Mucosa of rectum (tissue), 2 donors: ENCODE data around the gene P3R3URF.

Experiments used
- H3K27ac ChIP-seq, 2 donors: one replicate each; pipeline ENCODE4 v1.7.0; 2013; ENCODE audit warnings: inconsistent platforms in 2 of 2, low read depth in 2 of 2, low read length in 2 of 2
- H3K27me3 ChIP-seq, 2 donors: one replicate each; pipeline ENCODE4 v1.7.0; 2013; ENCODE audit warnings: low read length in 2 of 2; ENCODE audit not compliant: control insufficient read depth in 2 of 2, insufficient read depth in 2 of 2
- H3K36me3 ChIP-seq, 2 donors: one replicate each; pipeline ENCODE4 v1.7.0; 2013; ENCODE audit warnings: low read length in 2 of 2; ENCODE audit not compliant: control insufficient read depth in 2 of 2, insufficient read depth in 2 of 2
- H3K4me1 ChIP-seq, 2 donors: one replicate each; pipeline ENCODE4 v1.7.0; 2013; ENCODE audit warnings: low read length in 2 of 2, mild to moderate bottlenecking in 1 of 2; ENCODE audit not compliant: control insufficient read depth in 2 of 2, insufficient read depth in 2 of 2
- H3K4me3 ChIP-seq, 2 donors: one replicate each; pipeline ENCODE4 v1.7.0; 2013; ENCODE audit warnings: low read length in 2 of 2
- H3K9ac ChIP-seq, 2 donors: one replicate each; pipeline ENCODE4 v1.7.0; 2013; ENCODE audit warnings: low read length in 2 of 2, low read depth in 1 of 2, mild to moderate bottlenecking in 1 of 2
- H3K9me3 ChIP-seq, 2 donors: one replicate each; pipeline ENCODE4 v1.7.0; 2013; ENCODE audit warnings: low read length in 2 of 2; ENCODE audit not compliant: control insufficient read depth in 2 of 2
- donor health status: healthy.
- donor health status: Normal muscosa, but diverticular disease.

The P3R3URF gene

DNA sequence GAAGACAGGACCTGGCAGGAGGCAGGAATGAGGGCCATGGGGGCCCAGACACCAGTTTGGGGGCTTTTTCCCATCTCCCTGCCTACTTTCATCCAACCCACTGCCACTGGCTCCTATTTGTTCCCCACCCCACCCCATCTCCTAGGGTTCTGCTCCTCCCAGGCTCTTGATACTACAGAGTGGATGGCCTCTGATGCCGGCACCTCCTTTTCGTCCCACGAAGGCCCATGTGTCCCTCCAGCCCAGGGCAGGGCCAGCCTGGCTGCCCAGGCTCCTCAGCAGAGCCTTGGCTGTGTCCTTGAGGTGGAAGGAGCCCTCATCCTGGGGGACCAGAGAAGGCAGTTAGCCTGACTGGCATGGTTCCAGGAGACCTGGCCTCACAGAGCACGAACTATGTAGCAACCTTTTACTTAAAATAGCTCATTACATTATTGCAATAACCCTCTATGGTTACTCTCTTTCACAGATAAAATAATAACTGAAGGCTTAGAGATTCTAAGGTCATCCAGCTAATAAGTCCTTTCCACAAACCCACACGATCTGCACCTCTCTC is 18.4 kb upstream of the P3R3URF start:
- Histone ChIP-seq H3K4me3 (no peak overlapping the region), H3K36me3 (peaks cover 32 to 50% of the 10 kb centered on the region in 2 donors), H3K9me3 (no peaks in the 10 kb centered on the region), H3K27me3 (no peaks in the 10 kb centered on the region), H3K4me1 (peaks cover 14 to 15% of the 10 kb centered on the region in 2 donors), H3K27ac (no peak overlapping the region), H3K9ac (no peak overlapping the region)

DNA sequence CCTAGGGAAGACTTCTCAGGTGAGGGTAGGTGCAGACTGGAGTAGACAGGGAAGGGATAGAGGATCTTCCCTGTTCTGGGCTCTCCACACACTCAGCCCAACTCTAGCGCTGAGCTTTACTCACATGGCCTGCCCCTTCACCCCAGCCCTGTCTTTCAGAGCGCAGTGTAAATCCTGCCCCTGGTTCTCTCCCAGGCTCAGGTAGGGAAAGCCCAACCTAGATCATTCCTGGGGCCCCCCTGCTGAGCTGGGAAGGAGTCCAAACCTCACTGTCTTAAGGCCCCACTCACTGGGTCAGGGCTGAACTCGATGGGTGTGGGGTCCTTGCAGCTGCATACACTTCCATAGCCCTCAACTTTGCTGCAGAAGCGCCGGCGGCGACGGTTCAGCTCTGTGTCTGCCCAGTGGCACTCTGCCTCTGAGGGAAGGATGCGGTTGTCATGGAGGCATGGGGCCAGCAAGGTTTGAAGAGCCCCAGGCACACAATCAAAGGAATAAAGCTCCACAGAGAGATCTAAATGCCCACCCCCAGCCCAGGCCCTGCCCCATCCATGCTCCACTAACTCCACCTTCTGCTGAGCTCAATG is 17.8 kb upstream of the P3R3URF start:
- H3K9ac ChIP-seq, result no peak overlapping the region
- peaks cover 32 to 57% of the 10 kb centered on the region in 2 donors for H3K36me3 ChIP-seq
- no peak overlapping the region for H3K4me3 ChIP-seq

DNA sequence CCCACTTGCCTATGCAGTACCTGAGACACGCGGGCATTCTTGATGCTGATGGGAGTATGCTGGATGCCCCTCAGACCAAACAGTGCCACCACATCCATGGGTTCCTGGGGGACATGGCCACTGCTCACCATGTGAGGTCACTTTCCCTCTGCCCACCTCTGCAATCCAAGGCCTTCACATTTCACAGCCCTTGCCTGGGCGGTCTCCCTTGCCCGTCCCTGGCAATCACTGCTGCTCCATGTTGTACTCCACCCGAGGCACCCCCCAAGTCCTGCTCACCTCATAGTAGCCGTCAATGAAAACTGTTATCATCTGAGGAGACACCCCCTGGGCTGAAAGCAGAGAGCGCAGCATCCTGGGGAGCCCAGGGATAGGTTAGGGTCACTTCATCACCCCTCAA is 17.0 kb upstream of the P3R3URF start:
- no peaks in the 10 kb centered on the region for H3K27me3 ChIP-seq
- no peaks in the 10 kb centered on the region for H3K9me3 ChIP-seq
- H3K27ac ChIP-seq, result no peak overlapping the region
- no peak overlapping the region for H3K4me3 ChIP-seq
- peaks cover 21 to 22% of the 10 kb centered on the region in 2 donors for H3K4me1 ChIP-seq
- no peak overlapping the region for H3K9ac ChIP-seq
- peaks cover 32 to 59% of the 10 kb centered on the region in 2 donors for H3K36me3 ChIP-seq

More for the DNA sequence above, 17.8 kb upstream of the P3R3URF start:
- no peaks in the 10 kb centered on the region for H3K27me3 ChIP-seq
- no peaks in the 10 kb centered on the region for H3K9me3 ChIP-seq
- no peak overlapping the region for H3K27ac ChIP-seq
- peaks cover 16 to 17% of the 10 kb centered on the region in 2 donors for H3K4me1 ChIP-seq

DNA sequence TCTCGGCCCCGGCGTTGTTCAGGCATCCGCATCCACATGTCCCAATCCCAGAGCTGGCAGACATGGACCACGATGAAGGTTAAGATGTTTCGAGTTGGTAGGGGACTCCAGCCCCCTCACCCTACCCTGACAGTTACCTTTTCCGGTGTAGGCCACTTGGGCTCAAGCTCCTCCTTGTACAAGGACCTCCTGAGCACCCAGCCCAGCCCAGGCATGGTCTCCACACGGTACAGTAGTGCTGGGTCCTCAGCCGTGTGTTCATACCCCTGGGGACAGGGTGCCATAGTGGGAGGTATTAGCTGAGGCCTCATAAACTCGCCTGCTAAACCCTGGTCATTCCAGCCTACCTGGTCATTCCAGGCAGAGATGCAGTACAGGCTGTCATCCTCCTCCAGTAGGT is 15.9 kb upstream of the P3R3URF start:
- H3K36me3 ChIP-seq, result peaks cover 36 to 64% of the 10 kb centered on the region in 2 donors
- H3K4me3 ChIP-seq, result no peak overlapping the region
- no peak overlapping the region for H3K9ac ChIP-seq
- no peaks in the 10 kb centered on the region for H3K9me3 ChIP-seq
- H3K27ac ChIP-seq, result no peak overlapping the region
- no peaks in the 10 kb centered on the region for H3K27me3 ChIP-seq
- H3K4me1 ChIP-seq, result peaks cover 22 to 23% of the 10 kb centered on the region in 2 donors

DNA sequence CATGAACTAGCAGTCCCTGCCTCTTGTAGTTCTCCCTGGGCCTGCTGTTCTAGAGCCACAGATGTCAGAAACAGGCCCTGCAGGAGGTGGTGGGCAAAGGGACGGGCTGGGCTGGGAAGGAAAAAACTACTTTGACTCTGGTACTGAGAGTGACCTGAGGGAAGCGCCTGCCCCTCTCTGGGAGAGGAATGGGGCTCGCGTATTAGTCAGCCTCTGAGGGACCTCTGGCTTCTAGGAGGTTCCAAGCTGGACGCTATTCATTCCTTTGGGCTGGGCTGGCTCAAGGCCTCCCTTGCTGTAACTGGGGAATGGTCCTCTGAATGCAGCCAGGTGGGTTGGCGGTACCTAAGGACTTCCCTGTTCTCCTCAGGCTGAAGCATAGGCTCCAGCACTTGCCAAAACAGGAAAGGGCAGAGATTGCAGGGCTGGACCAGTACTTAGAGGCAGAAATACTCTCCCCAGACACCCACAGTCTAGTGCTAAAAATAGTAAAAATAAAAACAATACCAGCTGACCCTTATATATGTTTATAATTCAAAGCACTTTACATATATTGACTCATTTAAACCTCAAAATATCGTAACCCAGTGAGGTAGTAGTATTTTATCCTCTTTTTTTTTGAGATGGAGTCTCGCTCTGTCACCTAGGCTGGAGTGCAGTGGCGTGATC is 14.9 kb upstream of the P3R3URF start:
- no peak overlapping the region for H3K27ac ChIP-seq
- peaks cover 36 to 62% of the 10 kb centered on the region in 2 donors for H3K36me3 ChIP-seq
- H3K4me3 ChIP-seq, result no peak overlapping the region

DNA sequence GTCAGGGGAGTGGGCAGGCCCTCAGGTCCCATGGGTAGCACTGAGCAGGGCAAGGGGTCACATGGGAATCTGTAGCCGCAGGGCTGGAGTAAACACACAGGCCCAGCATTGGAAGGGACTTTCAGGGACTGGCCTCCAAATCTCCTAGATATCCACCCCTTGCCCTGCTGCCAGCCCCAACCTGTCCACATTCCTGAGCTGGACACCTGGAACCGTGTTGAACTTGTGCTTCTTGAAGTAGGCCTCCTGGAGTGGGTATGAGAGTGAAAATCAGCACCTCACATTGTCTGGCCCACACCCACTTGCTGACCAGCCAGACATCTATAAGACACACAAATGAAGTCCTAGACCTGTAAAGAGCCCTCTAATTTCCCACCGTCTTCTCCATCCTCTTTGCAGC is 14.3 kb upstream of the P3R3URF start:
- Histone ChIP-seq H3K9me3 (no peaks in the 10 kb centered on the region), H3K9ac (no peak overlapping the region), H3K4me3 (no peak overlapping the region), H3K36me3 (peaks cover 34 to 63% of the 10 kb centered on the region in 2 donors), H3K27me3 (no peaks in the 10 kb centered on the region), H3K4me1 (peaks cover 27 to 31% of the 10 kb centered on the region in 2 donors), H3K27ac (no peak overlapping the region)

More for the DNA sequence above, 14.9 kb upstream of the P3R3URF start:
- peaks cover 25% of the 10 kb centered on the region in 2 donors for H3K4me1 ChIP-seq
- H3K27me3 ChIP-seq, result no peaks in the 10 kb centered on the region
- no peak overlapping the region for H3K9ac ChIP-seq
- no peaks in the 10 kb centered on the region for H3K9me3 ChIP-seq

DNA sequence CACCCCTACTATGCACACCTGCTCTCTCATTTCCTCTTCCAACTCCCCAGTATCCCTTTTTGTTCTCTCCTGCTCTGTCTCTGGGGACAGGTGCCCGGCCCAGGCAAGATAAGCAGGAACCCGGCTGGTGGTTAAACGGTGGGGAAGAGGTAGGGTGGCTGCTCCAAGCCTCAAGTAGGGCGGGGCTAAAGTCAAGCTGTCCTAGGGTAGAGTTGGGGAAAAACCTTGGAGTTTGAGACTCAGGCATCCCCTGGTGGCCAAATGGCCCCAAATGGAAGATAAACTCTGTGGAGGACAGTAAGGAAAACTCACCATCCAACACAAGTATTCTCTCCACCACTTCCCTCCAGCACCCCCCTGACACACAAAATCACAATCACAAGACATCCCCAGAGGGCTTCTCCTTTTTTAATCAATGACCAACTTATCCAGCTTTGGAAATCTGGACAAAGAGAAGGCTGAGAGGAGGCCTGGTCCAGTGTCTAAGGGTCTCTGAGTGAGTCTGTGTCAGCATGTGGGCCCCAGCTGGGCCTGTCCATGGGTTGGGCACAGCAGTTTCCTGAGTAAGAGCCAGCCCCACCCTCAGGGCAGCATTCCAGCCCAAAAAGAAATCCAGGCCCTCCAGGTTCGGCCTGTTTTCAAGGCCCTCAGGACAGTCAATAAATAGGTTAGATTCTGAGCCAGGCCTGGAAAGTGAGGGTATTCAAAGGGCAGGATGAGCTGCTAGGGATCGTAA is 12.2 kb upstream of the P3R3URF start:
- Histone ChIP-seq H3K27me3 (no peaks in the 10 kb centered on the region), H3K9me3 (no peaks in the 10 kb centered on the region), H3K4me3 (no peak overlapping the region), H3K36me3 (peaks cover 37 to 61% of the 10 kb centered on the region in 2 donors), H3K4me1 (peaks cover 45 to 51% of the 10 kb centered on the region in 2 donors), H3K9ac (peak overlapping the region; percentile 49 to 52), H3K27ac (peak overlapping the region; percentile 92 to 93)

DNA sequence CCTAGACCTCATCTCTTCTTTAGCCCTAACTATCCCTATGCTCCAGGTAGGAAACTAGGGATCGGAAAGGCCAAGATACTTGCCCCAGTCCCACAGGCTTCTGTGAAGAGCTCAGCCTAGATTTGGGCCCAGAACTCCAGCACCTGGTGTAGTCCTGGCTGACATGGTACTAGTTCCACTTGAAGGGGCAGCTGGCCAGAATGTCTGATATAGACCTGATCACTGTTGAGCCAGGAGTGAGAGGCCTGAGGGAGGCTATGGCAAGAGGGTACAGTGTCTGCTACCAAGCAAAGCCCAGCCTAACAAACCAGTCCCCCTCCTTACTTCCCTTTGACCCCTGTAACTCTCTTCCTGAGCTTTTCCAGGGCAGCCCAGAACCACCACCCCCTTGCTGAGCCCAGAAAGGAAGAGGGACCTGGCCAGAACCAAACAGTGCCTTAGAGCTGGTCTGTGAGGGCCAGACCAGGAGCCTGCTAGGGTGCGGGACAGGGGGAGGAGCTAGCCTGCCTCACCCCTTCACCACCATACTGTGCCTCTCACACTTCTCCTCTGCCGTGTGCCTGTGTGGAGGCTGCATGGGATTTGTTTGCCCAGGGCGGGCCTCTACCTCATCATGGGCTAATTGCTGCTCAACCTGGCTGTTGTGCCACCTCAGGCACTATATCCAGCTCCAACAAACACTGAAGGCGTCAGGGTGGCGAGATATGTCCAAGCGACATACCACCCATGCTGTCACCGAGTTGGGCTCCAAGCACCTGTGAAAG is 11.0 kb upstream of the P3R3URF start:
- Histone ChIP-seq H3K9me3 (no peaks in the 10 kb centered on the region), H3K4me3 (peak overlapping the region in 1 of 2 donors; percentile 6), H3K4me1 (peaks cover 56 to 62% of the 10 kb centered on the region in 2 donors), H3K36me3 (peaks cover 31 to 52% of the 10 kb centered on the region in 2 donors), H3K27me3 (no peaks in the 10 kb centered on the region), H3K27ac (peak overlapping the region; percentile 92 to 93), H3K9ac (peak overlapping the region; percentile 56 to 59)

DNA sequence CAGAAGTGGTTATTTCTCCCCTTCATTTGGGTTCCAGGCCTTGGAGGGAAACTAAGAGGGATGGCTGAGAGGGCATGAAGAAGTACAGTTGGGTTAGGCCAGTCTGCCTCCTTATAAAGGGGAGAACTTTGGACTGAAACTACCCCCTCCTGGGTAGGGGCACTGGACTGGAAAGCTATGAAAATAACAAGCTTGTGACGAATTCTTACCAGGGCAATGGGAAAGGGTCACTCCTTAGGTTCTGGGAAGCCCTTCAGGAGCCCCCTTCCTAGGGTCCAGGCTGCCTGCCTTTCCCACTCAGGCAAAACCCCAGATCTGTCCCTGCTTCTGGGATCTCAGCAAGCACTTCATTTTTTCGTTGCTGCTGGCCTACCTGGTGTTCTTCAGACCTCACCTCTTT is 9.8 kb upstream of the P3R3URF start:
- Histone ChIP-seq H3K27ac (peak overlapping the region; percentile 96 to 97), H3K9ac (peak overlapping the region in 1 of 2 donors; percentile 3), H3K27me3 (no peaks in the 10 kb centered on the region), H3K9me3 (no peaks in the 10 kb centered on the region), H3K4me3 (no peak overlapping the region), H3K4me1 (peaks cover 59 to 71% of the 10 kb centered on the region in 2 donors), H3K36me3 (peaks cover 29 to 44% of the 10 kb centered on the region in 2 donors)
